OCI-LY1 (cell line): Measurements from ENCODE around the gene PPP1R7.

ENCODE experiments used
- CTCF ChIP-seq: fragments of 200-600 bp; sonication (generic), shearing (Covaris generic); IDR thresholded peaks from 2 replicates; pipeline ENCODE4 v1.5.1; 2017; ENCODE audit warnings: mild to moderate bottlenecking, antibody characterized with exemption, low read length, moderate library complexity, mixed read lengths
- EZH2 ChIP-seq: fragments of 200-600 bp; sonication (generic), shearing (Covaris generic); IDR thresholded peaks from 2 replicates; pipeline ENCODE4 v1.8.0; 2017; ENCODE audit warnings: borderline replicate concordance, mixed run types, mild to moderate bottlenecking, antibody characterized with exemption, low read length, moderate library complexity, mixed read lengths

GRCh38 chr2:241213567-241213966, 63.3 kb downstream of the PPP1R7 start:
- no peak for TF ChIP-seq CTCF
- TF ChIP-seq EZH2: no peak
